Subcutaneous adipose tissue (tissue), 4 donors: ENCODE results near the gene LDLRAD4. TPM values are rescaled to one million over a fixed set of nuclear protein-coding genes. Genes with fewer than 3 reads are reported as not detected.

Source experiments
- total RNA-seq, 4 donors: library from RNA; depleted of rRNA; stranded (reverse); fragments of >200 nt; gene quantifications; one replicate each; pipeline ENCODE4 v1.1.0, GENCODE V29; 2016
- TF ChIP-seq, protein P1 (sequence below): fragments of 450-650 bp; IDR thresholded peaks from one replicate; pipeline ENCODE4 v1.5.1; 2016; ENCODE audit warnings: low read depth, mild to moderate bottlenecking, control low read depth, antibody characterized with exemption, moderate library complexity

The LDLRAD4 gene
- total RNA-seq, 4 donors from 2014 or later, result 16.4 to 28.4 (median 21.6) TPM

DNA sequence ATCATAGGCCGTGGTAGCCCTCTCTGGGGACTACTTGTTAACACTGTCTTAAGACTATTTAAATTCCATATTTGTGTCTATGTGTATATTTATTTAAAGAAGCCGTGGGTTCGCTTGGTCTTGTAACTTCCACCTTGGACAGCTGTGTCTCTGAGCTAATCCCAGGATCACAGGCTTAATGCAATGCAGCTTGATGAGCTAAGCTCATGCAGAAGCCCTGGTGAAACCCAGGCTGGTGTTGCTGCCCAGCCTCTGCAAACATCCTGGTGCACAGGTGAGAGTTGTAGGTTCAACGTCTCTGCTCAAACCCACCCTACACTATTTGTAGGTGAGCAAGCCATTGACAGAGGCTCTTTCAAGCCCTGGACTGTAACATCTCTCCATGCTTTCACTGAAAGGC is 296.0 kb downstream of the LDLRAD4 start:
- TF ChIP-seq, protein P1, sequence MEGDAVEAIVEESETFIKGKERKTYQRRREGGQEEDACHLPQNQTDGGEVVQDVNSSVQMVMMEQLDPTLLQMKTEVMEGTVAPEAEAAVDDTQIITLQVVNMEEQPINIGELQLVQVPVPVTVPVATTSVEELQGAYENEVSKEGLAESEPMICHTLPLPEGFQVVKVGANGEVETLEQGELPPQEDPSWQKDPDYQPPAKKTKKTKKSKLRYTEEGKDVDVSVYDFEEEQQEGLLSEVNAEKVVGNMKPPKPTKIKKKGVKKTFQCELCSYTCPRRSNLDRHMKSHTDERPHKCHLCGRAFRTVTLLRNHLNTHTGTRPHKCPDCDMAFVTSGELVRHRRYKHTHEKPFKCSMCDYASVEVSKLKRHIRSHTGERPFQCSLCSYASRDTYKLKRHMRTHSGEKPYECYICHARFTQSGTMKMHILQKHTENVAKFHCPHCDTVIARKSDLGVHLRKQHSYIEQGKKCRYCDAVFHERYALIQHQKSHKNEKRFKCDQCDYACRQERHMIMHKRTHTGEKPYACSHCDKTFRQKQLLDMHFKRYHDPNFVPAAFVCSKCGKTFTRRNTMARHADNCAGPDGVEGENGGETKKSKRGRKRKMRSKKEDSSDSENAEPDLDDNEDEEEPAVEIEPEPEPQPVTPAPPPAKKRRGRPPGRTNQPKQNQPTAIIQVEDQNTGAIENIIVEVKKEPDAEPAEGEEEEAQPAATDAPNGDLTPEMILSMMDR, result no peak

DNA sequence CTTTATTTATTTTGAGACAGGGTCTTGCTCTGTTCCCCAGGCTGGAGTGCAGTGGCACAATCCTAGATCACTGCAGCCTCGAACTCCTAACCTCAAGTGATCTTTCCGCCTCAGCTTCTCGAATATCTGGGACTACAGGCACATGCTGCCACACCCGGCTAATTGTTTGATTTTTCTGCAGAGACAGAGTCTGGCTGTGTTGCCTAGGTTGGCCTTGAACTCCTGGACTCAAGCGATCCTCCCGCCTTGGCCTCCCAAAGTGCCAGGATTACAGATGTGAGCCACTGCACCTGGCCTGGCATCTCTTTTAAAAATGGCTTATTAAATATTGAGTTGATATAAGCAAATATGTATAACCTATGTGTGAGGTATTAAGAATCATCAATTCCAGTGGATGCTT is 298.3 kb downstream of the LDLRAD4 start:
- TF ChIP-seq, protein P1, result no peak

DNA sequence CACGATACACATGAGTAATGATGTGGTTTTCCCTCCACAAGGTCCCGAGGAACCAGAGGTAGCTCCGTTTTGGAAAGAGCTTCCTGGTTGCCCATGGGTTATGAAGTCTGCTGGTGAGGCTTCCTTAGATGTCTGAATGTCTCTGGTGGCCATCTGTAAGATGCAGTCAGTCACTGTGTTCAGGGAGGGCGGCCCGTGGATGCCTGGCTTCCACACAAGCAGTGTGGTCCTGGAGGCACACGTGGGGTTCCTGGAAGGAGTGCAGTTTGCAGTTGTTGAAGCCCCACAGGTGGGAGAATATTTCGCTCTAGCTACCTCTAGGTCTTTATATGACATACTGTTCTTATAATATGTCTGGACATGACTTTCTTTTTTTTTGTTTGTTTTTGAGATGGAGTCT is 298.8 kb downstream of the LDLRAD4 start:
- TF ChIP-seq, protein P1, result no peak

DNA sequence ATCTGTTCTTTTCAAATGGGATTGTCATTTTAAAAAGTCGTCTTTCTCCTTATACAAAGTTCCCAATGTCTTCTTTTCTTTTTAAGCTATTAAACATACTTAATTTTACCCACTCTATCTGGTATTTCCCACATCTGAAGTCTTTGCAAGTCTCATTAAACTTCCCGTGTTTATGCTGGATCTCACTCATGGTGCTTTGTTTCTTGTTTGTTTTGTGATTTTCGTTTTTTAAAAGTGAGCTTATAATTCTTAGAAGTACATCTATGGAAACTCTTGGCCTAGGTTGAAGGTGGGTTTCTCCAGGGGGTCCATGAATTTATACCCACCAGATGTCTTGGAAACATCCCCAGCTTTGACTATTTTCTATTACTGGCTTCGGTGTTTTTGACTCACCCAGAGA is 299.8 kb downstream of the LDLRAD4 start:
- TF ChIP-seq, protein P1, result no peak

DNA sequence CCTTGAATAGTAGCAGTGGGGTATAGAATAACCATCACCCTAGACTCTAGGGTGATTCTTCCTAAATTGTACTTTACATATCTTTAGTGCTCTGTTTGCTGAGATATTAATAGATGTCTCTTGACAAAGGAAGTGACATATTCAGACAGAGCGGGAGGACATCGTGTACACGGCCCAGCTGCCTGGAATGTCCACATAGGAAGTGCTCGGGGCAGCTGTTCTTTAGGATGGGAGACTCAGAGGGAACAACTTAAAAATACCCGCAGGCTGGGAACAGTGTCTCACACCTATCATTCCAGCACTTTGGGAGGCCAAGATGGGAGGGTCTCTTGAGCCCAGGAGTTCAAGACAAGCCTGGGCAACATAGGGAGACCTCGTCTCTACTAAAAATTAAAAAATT is 301.7 kb downstream of the LDLRAD4 start:
- TF ChIP-seq, protein P1, result no peak

DNA sequence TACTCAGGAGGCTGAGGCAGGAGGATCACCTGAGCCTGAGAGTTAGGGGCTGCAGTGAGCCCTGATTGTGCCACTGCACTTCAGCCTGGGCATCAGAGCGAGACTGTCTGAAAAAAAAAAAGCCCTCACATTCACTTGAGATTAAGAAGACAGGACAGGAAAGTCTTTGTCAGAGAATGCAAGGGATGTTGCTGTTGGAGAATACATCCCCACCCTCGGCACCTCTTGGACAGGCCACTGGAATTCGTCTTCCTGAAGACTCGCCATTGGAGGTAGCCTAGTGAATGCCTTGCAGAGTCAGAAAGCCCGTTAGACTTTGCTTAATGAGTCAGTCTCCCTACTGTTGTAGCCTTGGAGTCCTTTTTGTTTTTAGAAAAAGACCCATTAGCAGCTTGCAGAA is 302.2 kb downstream of the LDLRAD4 start:
- TF ChIP-seq, protein P1, result no peak

DNA sequence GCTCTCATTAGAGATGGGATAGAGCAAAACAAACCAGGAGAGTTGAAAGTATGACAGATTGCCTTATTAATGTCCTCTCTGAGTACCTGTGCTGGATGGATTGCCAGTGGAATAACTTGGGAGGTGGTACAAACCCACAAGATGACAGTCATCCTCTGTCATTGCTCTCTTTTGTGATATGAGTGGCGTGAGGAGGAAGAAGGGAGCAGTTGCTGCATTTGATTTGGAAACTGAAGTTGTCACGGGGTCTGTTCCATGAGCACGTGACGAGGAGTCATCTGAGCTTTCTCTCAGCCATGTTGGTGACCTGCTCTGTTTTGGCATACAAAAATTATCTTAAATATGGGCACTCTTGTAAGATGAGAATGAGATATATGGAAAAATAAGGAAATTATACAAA is 302.9 kb downstream of the LDLRAD4 start:
- TF ChIP-seq, protein P1, result no peak
